Measurements from ENCODE around the gene UFC1. TPM values are rescaled to one million over a fixed set of nuclear protein-coding genes. Genes with fewer than 3 reads are reported as not detected.

Gene UFC1
- total RNA-seq, 1 donor from 2014 or later = 133 TPM

DNA sequence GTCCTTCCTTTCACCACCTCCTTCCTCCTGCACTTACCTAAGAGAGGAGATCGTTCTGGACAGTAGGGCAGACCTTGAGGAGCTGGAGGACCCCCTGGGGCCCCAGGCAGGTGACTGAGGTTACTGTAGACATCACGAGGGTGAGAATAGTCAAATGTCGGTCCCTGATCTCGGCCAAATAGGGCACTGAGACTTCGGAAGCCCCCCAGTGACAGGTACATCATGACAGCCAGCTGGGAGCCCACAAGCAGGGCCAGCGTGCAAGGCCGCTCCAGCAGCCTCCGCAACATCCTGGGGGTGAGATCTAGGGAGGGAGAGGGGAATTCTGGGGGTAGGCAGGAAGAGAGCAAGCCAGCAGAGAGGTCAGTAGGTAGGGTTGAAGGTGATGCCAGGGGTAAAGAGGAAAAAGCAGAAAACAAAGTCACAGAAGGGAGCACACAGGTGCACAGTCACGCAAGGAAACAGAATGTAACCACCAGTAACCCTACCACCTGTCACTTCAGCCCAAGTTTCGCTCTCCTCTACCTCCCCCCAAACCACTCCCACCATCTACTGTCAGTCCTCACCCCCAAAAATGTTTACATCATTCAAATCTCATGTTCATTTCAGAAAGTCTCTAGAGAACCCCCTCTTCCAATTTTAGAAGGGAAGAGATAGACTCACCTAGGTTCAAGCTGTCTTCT is 22.1 kb downstream of the UFC1 start:
- H3K4me1 ChIP-seq (ENCODE audit: control insufficient read depth in 3 of 3, insufficient read depth in 3 of 3, low read length in 3 of 3) = peaks cover 31 to 36% (median 35%) of the 10 kb centered on the region in 3 donors
- H3K27ac ChIP-seq (ENCODE audit: low read depth, low read length) = peak overlapping the region; percentile 93
- peaks cover 41 to 45% (median 43%) of the 10 kb centered on the region in 3 donors for H3K36me3 ChIP-seq (ENCODE audit: control insufficient read depth in 3 of 3, insufficient read depth in 3 of 3, low read length in 3 of 3)
- peak overlapping the region; percentile 98 to 99 (median 99) for H3K4me3 ChIP-seq (ENCODE audit: low read length in 3 of 3)
- no peaks in the 10 kb centered on the region for H3K27me3 ChIP-seq (ENCODE audit: control insufficient read depth in 3 of 3, insufficient read depth in 3 of 3, low read length in 3 of 3)
- peak overlapping the region in 2 of 3 donors; percentile 96 to 97 for H3K9ac ChIP-seq (ENCODE audit: low read depth in 1 of 3, low read length in 3 of 3)
- H3K9me3 ChIP-seq (ENCODE audit: control insufficient read depth in 3 of 3, low read length in 3 of 3) = no peaks in the 10 kb centered on the region

- no peaks in the 10 kb centered on the region for H3K27me3 ChIP-seq (ENCODE audit: control insufficient read depth in 3 of 3, insufficient read depth in 3 of 3, low read length in 3 of 3)
- no peaks in the 10 kb centered on the region for H3K9me3 ChIP-seq (ENCODE audit: control insufficient read depth in 3 of 3, low read length in 3 of 3)
- peak overlapping the region; percentile 98 to 99 (median 99) for H3K4me3 ChIP-seq (ENCODE audit: low read length in 3 of 3)
- peaks cover 31 to 36% (median 35%) of the 10 kb centered on the region in 3 donors for H3K4me1 ChIP-seq (ENCODE audit: control insufficient read depth in 3 of 3, insufficient read depth in 3 of 3, low read length in 3 of 3)
- H3K27ac ChIP-seq (ENCODE audit: low read depth, low read length) = peak overlapping the region; percentile 93
- H3K36me3 ChIP-seq (ENCODE audit: control insufficient read depth in 3 of 3, insufficient read depth in 3 of 3, low read length in 3 of 3) = peaks cover 35 to 38% (median 37%) of the 10 kb centered on the region in 3 donors
- H3K9ac ChIP-seq (ENCODE audit: low read depth in 1 of 3, low read length in 3 of 3) = peak overlapping the region; percentile 96 to 99 (median 97)
Measured at GRCh38 chr1:161176468-161177111, 22.8 kb downstream of the UFC1 start.

DNA sequence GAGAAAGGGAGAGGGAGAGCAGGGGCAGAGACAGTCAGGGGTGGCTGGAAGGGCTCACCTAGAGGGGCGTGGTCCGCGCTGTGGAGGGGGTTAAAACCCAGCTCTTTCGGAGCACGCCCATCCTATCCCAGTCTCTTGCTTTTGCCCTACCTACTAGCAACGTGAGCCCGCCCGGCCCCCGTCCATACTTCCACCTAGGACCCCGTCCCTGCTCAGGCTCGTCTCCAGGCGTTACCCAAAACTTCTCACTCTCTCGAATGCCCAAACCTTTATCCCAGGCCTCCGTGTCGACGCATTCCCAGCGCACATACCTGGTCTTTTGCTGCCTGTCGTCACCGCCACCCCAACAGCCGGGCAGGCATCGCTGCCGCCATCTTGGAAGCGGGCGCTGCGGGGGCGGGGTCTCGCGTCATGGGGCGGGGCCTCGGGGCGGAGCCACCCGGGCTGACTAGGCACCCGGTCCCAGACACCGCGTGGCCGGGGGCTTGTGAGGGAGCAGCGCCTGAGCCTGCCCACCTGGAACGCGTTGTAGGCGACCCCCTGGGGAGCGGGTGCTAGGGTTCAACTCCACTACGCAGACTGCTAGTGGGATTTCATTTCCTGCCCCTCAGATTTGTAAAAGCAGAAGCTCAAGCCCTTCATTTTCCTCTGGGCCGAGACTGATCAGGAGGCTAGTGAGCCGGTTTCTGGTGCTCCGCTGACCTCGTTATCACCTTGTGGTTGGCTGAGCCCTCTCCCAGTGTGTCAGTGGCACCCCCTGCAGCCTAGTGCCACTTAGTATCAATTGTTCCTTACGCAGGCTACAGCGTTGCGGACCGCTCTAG is 23.5 kb downstream of the UFC1 start, which contains the start of gene B4GALT3:
Gene B4GALT3, minus strand, starts transcription at position 396 of the 824 bp plus-strand sequence. CDS start 1,447 bp downstream, outside the sequence.
- H3K9me3 ChIP-seq (ENCODE audit: control insufficient read depth in 3 of 3, low read length in 3 of 3) = no peaks in the 10 kb centered on the region
- no peaks in the 10 kb centered on the region for H3K27me3 ChIP-seq (ENCODE audit: control insufficient read depth in 3 of 3, insufficient read depth in 3 of 3, low read length in 3 of 3)
- H3K4me1 ChIP-seq (ENCODE audit: control insufficient read depth in 3 of 3, insufficient read depth in 3 of 3, low read length in 3 of 3) = peaks cover 31 to 36% (median 32%) of the 10 kb centered on the region in 3 donors
- peak within 1 kb of the TSS; percentile 96 to 99 (median 97) for H3K9ac ChIP-seq (ENCODE audit: low read depth in 1 of 3, low read length in 3 of 3)
- peak within 1 kb of the TSS; percentile 98 to 99 (median 99) for H3K4me3 ChIP-seq (ENCODE audit: low read length in 3 of 3)
- H3K36me3 ChIP-seq (ENCODE audit: control insufficient read depth in 3 of 3, insufficient read depth in 3 of 3, low read length in 3 of 3) = peaks cover 30 to 31% (median 31%) of the 10 kb centered on the region in 3 donors
- peak within 1 kb of the TSS; percentile 93 for H3K27ac ChIP-seq (ENCODE audit: low read depth, low read length)

DNA sequence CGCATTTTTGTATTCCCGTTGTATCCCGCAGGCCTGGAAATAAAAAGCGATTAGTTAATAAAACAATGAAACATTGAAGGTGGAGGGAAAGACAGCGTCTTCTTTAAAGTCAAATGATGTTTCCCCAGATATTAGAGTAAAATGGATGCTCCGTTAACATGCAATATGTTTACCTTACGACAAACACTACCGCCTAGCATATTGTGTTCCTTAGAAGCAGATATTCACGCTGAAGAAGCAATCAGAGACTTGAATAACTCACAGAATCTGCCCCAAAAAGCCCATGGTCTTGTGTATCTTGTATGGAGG is 24.1 kb downstream of the UFC1 start:
- Histone ChIP-seq H3K9me3 (ENCODE audit: control insufficient read depth in 3 of 3, low read length in 3 of 3) (no peaks in the 10 kb centered on the region), H3K9ac (ENCODE audit: low read depth in 1 of 3, low read length in 3 of 3) (peak overlapping the region; percentile 96 to 99 (median 97)), H3K36me3 (ENCODE audit: control insufficient read depth in 3 of 3, insufficient read depth in 3 of 3, low read length in 3 of 3) (peaks cover 26 to 29% (median 28%) of the 10 kb centered on the region in 3 donors), H3K27ac (ENCODE audit: low read depth, low read length) (peak overlapping the region; percentile 93), H3K27me3 (ENCODE audit: control insufficient read depth in 3 of 3, insufficient read depth in 3 of 3, low read length in 3 of 3) (no peaks in the 10 kb centered on the region), H3K4me1 (ENCODE audit: control insufficient read depth in 3 of 3, insufficient read depth in 3 of 3, low read length in 3 of 3) (peaks cover 26 to 30% (median 26%) of the 10 kb centered on the region in 3 donors), H3K4me3 (ENCODE audit: low read length in 3 of 3) (peak overlapping the region; percentile 98 to 99 (median 99))

- Histone ChIP-seq H3K4me3 (ENCODE audit: low read length in 3 of 3) (no peak overlapping the region), H3K27ac (ENCODE audit: low read depth, low read length) (no peak overlapping the region), H3K9me3 (ENCODE audit: control insufficient read depth in 3 of 3, low read length in 3 of 3) (no peaks in the 10 kb centered on the region), H3K4me1 (ENCODE audit: control insufficient read depth in 3 of 3, insufficient read depth in 3 of 3, low read length in 3 of 3) (peaks cover 18 to 23% (median 21%) of the 10 kb centered on the region in 3 donors), H3K36me3 (ENCODE audit: control insufficient read depth in 3 of 3, insufficient read depth in 3 of 3, low read length in 3 of 3) (peaks cover 12 to 15% (median 13%) of the 10 kb centered on the region in 3 donors), H3K27me3 (ENCODE audit: control insufficient read depth in 3 of 3, insufficient read depth in 3 of 3, low read length in 3 of 3) (no peaks in the 10 kb centered on the region), H3K9ac (ENCODE audit: low read depth in 1 of 3, low read length in 3 of 3) (no peak overlapping the region)
Measured at GRCh38 chr1:161179698-161180097, 25.9 kb downstream of the UFC1 start.

GRCh38 chr1:161180639-161181038 is 26.9 kb downstream of the UFC1 start:
- no peaks in the 10 kb centered on the region for H3K27me3 ChIP-seq (ENCODE audit: control insufficient read depth in 3 of 3, insufficient read depth in 3 of 3, low read length in 3 of 3)

DNA sequence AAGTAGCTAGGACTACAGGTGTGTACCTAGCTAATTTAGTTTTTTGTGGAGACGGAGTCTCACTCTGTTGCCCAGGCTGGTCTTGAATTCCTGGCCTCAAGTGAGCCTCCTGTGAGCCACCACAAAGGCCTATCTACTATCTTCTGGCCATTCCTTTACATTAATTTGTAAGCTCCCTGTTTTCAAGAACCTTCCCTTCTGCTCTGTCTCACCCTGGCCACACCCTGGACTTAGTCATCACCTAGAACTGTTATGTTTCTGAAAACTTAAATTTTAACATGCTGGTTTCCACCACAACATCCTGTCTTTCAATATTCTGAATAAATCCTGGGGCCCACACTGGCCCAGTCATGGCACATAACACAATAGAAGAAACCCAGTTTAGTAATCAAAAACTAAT is 28.4 kb downstream of the UFC1 start:
- no peaks in the 10 kb centered on the region for H3K9me3 ChIP-seq (ENCODE audit: control insufficient read depth in 3 of 3, low read length in 3 of 3)
- H3K27me3 ChIP-seq (ENCODE audit: control insufficient read depth in 3 of 3, insufficient read depth in 3 of 3, low read length in 3 of 3) = no peaks in the 10 kb centered on the region
- H3K27ac ChIP-seq (ENCODE audit: low read depth, low read length) = no peak overlapping the region
- H3K4me3 ChIP-seq (ENCODE audit: low read length in 3 of 3) = no peak overlapping the region
- peaks cover 16 to 29% (median 20%) of the 10 kb centered on the region in 3 donors for H3K4me1 ChIP-seq (ENCODE audit: control insufficient read depth in 3 of 3, insufficient read depth in 3 of 3, low read length in 3 of 3)
- no peak overlapping the region for H3K9ac ChIP-seq (ENCODE audit: low read depth in 1 of 3, low read length in 3 of 3)
- H3K36me3 ChIP-seq (ENCODE audit: control insufficient read depth in 3 of 3, insufficient read depth in 3 of 3, low read length in 3 of 3) = no peaks in the 10 kb centered on the region

More at GRCh38 chr1:161180639-161181038, 26.9 kb downstream of the UFC1 start:
- H3K27ac ChIP-seq (ENCODE audit: low read depth, low read length) = no peak overlapping the region
- H3K9me3 ChIP-seq (ENCODE audit: control insufficient read depth in 3 of 3, low read length in 3 of 3) = no peaks in the 10 kb centered on the region
- peaks cover 23 to 29% (median 26%) of the 10 kb centered on the region in 3 donors for H3K4me1 ChIP-seq (ENCODE audit: control insufficient read depth in 3 of 3, insufficient read depth in 3 of 3, low read length in 3 of 3)
- no peak overlapping the region for H3K4me3 ChIP-seq (ENCODE audit: low read length in 3 of 3)
- no peak overlapping the region for H3K9ac ChIP-seq (ENCODE audit: low read depth in 1 of 3, low read length in 3 of 3)
- peaks cover 5 to 6% (median 5%) of the 10 kb centered on the region in 3 donors for H3K36me3 ChIP-seq (ENCODE audit: control insufficient read depth in 3 of 3, insufficient read depth in 3 of 3, low read length in 3 of 3)

DNA sequence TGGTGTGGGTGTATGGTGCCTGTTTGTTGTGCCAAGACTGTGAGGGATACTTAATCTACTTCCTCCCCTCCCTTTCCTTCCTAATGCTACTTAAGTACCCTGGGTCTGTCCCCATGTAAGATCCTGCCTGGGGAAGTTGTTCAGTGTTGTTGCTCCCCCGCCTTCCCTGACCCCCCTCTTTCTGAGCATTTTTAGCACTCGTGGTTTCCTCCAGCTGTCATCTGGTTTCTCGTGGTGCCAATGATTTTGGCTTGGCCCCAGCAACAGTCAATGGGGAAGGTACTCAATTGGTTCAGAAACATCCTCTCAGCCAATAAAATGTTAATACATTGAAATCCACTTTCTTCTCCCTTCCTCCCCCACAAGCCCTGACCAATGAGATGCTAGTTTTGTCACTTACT is 31.5 kb downstream of the UFC1 start:
- Histone ChIP-seq H3K9me3 (ENCODE audit: control insufficient read depth in 3 of 3, low read length in 3 of 3) (no peaks in the 10 kb centered on the region), H3K4me3 (ENCODE audit: low read length in 3 of 3) (peak overlapping the region in 1 of 3 donors; percentile 10), H3K27ac (ENCODE audit: low read depth, low read length) (peak overlapping the region; percentile 87), H3K36me3 (ENCODE audit: control insufficient read depth in 3 of 3, insufficient read depth in 3 of 3, low read length in 3 of 3) (no peaks in the 10 kb centered on the region), H3K9ac (ENCODE audit: low read depth in 1 of 3, low read length in 3 of 3) (peak overlapping the region in 1 of 3 donors; percentile 9), H3K4me1 (ENCODE audit: control insufficient read depth in 3 of 3, insufficient read depth in 3 of 3, low read length in 3 of 3) (peaks cover 11 to 24% (median 14%) of the 10 kb centered on the region in 3 donors), H3K27me3 (ENCODE audit: control insufficient read depth in 3 of 3, insufficient read depth in 3 of 3, low read length in 3 of 3) (no peaks in the 10 kb centered on the region)

- H3K36me3 ChIP-seq (ENCODE audit: control insufficient read depth in 3 of 3, insufficient read depth in 3 of 3, low read length in 3 of 3) = no peaks in the 10 kb centered on the region
- H3K27ac ChIP-seq (ENCODE audit: low read depth, low read length) = peak overlapping the region; percentile 87
- H3K27me3 ChIP-seq (ENCODE audit: control insufficient read depth in 3 of 3, insufficient read depth in 3 of 3, low read length in 3 of 3) = no peaks in the 10 kb centered on the region
- H3K9me3 ChIP-seq (ENCODE audit: control insufficient read depth in 3 of 3, low read length in 3 of 3) = no peaks in the 10 kb centered on the region
- H3K9ac ChIP-seq (ENCODE audit: low read depth in 1 of 3, low read length in 3 of 3) = peak overlapping the region in 1 of 3 donors; percentile 9
- peaks cover 11 to 24% (median 14%) of the 10 kb centered on the region in 3 donors for H3K4me1 ChIP-seq (ENCODE audit: control insufficient read depth in 3 of 3, insufficient read depth in 3 of 3, low read length in 3 of 3)
- H3K4me3 ChIP-seq (ENCODE audit: low read length in 3 of 3) = peak overlapping the region in 1 of 3 donors; percentile 12
Measured at GRCh38 chr1:161185732-161186311, 32.0 kb downstream of the UFC1 start.

Measured in skeletal muscle tissue (tissue), 4 donors.